ENCODE results near the gene ARMH3. TPM values are rescaled to one million over a fixed set of nuclear protein-coding genes. Genes with fewer than 3 reads are reported as not detected.

Gene ARMH3
- total and polyA plus RNA-seq, 10 of the 15 experiments (the other 5 are each of a cell fraction or from before 2014, with no cell fraction given), result 13.0 to 33.0 (median 16.4) TPM

- no peaks in the 10 kb centered on the region for H4K20me1 ChIP-seq (ENCODE audit: control insufficient read depth, insufficient read depth)
- no TSS peak for BruUV-seq (replicated peaks)
- H3K79me2 ChIP-seq (ENCODE audit: control insufficient read depth, insufficient read depth, low read length), result no peaks in the 10 kb centered on the region
- DNase-seq (ENCODE audit: low read depth, low spot score) (no peak), FAIRE-seq (no peak), ATAC-seq (no peak)
- no peak overlapping the region for H3K4me2 ChIP-seq (ENCODE audit: control insufficient read depth, insufficient read depth)
- H3K4me3 ChIP-seq, result no peak overlapping the region
- H3K4me1 ChIP-seq (ENCODE audit: control insufficient read depth, insufficient read depth, low read length), result no peaks in the 10 kb centered on the region
- ChIA-PET CTCF (interaction anchor here (0.6 to 4.0 kb wide), 11 partner anchors 8 to 233 kb away, joined by 3 to 13 read pairs (median 3); no protein-coding TSS in a partner anchor), RAD21 (ENCODE audit: unreplicated experiment) (interaction anchor here (1.2 kb wide), 1 partner anchor 176 kb away, joined by 5 read pairs; no protein-coding TSS in a partner anchor), POLR2A (interaction anchor here (1.1 kb wide), 1 partner anchor 120 kb away, joined by 3 read pairs; no protein-coding TSS in a partner anchor), SMC1A (ENCODE audit: uncharacterized antibody, unreplicated experiment) (interaction anchor here (0.9 to 1.7 kb wide), 7 partner anchors 9 to 177 kb away, joined by 3 to 6 read pairs (median 3); no protein-coding TSS in a partner anchor)
- 50% methylated on average over 2 of the region's 2 CpGs for WGBS (ENCODE audit: insufficient coverage, insufficient replicate concordance, low lambda C conversion rate, missing lambda C conversion rate)
- no peak overlapping the region for H3K27ac ChIP-seq (ENCODE audit: control insufficient read depth, insufficient read depth)
- intact Hi-C loops (cut with micrococcal nuclease; ENCODE audit: unreplicated experiment) (no loop called here), in situ Hi-C loops (cut with MboI) (no loop called here)
- no peak overlapping the region for H2AFZ ChIP-seq (ENCODE audit: control insufficient read depth, low read depth, low read length)
- no peak overlapping the region for H3K9ac ChIP-seq (ENCODE audit: control insufficient read depth, insufficient read depth, low read length)
- H3K27me3 ChIP-seq (replicated peaks in 1 of 2; ENCODE audit: control insufficient read depth in 2 of 2, insufficient read depth in 2 of 2, low read length in 1 of 2), result no peaks in the 10 kb centered on the region
- H3K36me3 ChIP-seq (ENCODE audit: control insufficient read depth in 2 of 2, insufficient read depth in 2 of 2, low read length in 1 of 2), result peaks cover 0 to 14% of the 10 kb centered on the region in 2 experiments; a peak in 3 of 4 replicates
- H3K9me3 ChIP-seq (replicated peaks; ENCODE audit: control insufficient read depth, insufficient read depth, low read length), result no peaks in the 10 kb centered on the region; the same call in 2 of the 3 replicates
- TF ChIP-seq EZH2 (IDR thresholded peaks at IDR 0.05; ENCODE audit: borderline replicate concordance, control insufficient read depth, low read depth, low read length) (no peak), ZNF622 (IDR thresholded peaks at IDR 0.05) (no peak), SMAD5 (IDR thresholded peaks at IDR 0.05; ENCODE audit: low read depth) (no peak), ETV6 (conservative IDR thresholded peaks at IDR 0.05 in 1 of 2, IDR thresholded peaks at IDR 0.05 in 1 of 2; ENCODE audit: borderline replicate concordance in 1 of 2, low read depth in 1 of 2) (no peak), NBN (IDR thresholded peaks at IDR 0.05) (no peak), ATF2 (IDR thresholded peaks at IDR 0.05; ENCODE audit: low read length) (no peak)
These were observed 38.7 kb downstream of the ARMH3 start for GRCh38 chr10:102017295-102017694.
